Suppressor macrophage treated with lipopolysaccharide for 4 hours (primary cell): ENCODE results near the gene UGT1A3.

Source experiments
- DNase-seq: peaks from one replicate; pipeline ENCODE4 v3.0.0-alpha.2; 2020

UGT1A3 gene

DNA sequence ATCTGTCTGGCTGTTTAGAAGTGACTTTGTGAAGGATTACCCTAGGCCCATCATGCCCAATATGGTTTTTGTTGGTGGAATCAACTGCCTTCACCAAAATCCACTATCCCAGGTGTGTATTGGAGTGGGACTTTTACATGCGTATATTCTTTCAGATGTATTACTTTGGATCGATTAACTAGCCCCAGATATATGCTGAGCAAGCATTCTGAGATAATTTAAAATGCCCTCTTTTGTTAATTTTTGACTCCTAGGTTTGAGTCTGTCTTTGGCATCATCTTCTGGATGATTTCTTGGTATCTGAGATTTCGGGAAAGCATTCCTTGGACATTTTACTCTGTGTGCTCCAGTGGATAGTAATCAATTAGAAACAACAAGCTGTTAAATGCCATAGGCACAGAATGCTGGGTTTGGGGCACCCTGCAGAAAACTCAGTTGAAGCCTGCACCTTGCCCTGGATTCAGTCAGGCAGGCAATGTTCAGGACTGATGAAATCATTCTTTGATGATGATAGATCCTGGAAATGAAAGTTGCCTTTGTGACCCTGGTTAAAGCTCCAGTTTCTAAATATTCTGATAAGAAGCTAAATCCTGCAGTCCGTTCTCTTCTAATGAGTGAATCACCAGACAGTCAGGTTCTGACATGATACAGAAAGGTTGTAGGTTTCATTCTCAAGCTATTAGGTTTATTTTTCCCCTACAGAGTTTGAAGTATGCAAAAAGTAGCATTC, 32.4 kb downstream of the UGT1A3 start:
- no peak for DNase-seq

DNA sequence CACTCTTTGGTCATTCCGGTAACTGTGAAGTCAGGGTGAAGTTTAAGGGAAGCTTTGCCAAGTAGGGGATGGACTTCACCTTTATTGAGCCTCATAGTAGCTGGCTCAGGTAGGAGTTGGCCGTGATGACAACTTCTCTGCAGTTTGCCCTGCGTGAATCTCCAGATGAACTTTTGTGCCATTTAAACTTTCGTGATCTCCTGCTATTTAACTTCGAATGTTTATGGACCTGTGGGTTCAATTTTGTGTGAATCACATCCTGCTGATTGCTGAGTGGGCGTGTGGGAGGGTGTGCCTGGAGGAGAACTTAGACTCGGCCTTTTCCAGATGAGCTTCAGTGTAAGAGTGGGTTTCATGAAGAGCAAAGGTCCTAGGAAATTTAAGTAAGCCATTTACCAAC, 35.4 kb downstream of the UGT1A3 start:
- DNase-seq, result peak; percentile 1

DNA sequence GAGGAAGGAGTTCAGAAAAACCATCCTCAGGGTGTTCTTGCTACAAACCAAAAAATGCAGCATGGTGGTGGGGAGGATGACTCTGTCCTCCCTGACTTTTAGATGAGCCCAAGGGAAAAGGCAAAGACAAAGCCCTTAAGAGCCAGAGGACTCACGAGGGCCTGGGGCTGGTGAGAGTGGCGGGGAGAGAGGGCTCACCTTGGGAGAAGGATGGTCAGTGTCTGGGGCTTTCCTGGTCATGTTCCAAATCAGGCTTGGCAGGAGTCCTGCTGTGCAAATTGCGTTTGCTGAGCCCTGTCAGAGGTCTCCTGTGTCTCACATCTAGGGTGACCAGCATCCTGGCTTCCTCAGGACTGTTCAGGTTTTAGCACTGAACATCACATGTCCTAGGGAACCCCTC, 35.9 kb downstream of the UGT1A3 start:
- no peak for DNase-seq

DNA sequence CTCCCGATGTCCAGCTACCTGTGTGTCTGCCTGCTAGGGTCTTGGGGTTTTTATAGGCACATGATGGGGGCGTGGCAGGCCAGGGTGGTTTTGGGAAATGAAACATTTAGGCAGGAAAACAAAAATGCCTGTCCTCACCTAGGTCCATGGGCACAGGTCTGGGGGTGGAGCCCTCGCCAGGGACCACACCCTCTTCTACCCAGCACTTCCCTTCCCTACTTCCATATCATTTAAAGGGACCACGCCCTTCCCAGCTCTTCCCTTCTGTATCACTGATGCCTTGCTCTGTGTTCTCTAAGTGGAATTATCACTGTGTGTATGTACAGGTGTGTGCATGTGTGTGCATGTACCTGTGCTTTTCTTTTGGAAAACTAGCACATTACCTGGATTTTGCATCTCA, 37.6 kb downstream of the UGT1A3 start:
- no peak for DNase-seq

DNA sequence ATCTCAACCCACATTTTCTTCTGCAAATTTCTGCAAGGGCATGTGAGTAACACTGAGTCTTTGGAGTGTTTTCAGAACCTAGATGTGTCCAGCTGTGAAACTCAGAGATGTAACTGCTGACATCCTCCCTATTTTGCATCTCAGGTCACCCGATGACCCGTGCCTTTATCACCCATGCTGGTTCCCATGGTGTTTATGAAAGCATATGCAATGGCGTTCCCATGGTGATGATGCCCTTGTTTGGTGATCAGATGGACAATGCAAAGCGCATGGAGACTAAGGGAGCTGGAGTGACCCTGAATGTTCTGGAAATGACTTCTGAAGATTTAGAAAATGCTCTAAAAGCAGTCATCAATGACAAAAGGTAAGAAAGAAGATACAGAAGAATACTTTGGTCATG, 39.2 kb downstream of the UGT1A3 start:
- DNase-seq, result no peak

DNA sequence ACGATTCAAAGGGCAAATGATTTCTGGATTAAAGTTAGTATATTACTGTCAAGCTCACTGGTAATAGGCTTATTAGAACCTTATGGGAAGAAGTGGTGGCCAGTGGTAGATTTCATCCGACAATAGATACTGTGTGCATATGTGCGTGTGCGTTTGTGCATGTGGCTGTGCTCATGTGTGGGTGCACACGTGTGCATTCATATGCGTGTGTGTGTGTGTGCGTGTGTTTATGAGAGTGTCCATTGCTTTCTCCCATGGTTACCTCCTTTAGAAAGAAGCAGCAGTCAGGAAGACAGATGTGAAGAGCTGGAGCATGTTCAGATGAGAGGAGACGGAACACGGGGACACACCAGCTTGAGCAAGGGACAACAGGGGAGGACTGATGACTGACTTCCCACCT, 40.4 kb downstream of the UGT1A3 start:
- DNase-seq, result no peak

DNA sequence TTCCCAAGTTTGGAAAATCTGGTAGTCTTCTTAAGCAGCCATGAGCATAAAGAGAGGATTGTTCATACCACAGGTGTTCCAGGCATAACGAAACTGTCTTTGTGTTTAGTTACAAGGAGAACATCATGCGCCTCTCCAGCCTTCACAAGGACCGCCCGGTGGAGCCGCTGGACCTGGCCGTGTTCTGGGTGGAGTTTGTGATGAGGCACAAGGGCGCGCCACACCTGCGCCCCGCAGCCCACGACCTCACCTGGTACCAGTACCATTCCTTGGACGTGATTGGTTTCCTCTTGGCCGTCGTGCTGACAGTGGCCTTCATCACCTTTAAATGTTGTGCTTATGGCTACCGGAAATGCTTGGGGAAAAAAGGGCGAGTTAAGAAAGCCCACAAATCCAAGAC, 43.3 kb downstream of the UGT1A3 start:
- DNase-seq, result no peak

DNA sequence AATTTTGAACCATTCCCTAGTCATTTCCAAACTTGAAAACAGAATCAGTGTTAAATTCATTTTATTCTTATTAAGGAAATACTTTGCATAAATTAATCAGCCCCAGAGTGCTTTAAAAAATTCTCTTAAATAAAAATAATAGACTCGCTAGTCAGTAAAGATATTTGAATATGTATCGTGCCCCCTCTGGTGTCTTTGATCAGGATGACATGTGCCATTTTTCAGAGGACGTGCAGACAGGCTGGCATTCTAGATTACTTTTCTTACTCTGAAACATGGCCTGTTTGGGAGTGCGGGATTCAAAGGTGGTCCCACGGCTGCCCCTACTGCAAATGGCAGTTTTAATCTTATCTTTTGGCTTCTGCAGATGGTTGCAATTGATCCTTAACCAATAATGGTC, 43.7 kb downstream of the UGT1A3 start:
- DNase-seq, result no peak

DNA sequence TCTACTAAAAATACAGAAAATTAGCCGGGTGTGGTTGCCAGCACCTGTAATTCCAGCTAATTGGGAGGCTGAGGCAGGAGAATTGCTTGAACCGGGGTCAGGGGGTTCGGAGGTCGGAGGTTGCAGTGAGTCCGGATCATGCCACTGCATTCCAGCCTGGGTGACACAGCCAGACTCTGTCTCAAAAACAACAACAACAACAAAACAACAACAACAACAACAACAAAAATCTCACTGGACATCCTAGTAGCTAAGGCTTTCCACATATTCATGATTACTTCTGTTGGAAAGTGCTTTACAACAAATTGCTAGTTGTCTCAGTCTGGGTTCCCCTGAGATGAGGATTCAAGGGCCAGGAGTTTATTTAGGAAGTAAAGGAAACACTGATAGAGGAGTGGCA, 45.0 kb downstream of the UGT1A3 start:
- no peak for DNase-seq

DNA sequence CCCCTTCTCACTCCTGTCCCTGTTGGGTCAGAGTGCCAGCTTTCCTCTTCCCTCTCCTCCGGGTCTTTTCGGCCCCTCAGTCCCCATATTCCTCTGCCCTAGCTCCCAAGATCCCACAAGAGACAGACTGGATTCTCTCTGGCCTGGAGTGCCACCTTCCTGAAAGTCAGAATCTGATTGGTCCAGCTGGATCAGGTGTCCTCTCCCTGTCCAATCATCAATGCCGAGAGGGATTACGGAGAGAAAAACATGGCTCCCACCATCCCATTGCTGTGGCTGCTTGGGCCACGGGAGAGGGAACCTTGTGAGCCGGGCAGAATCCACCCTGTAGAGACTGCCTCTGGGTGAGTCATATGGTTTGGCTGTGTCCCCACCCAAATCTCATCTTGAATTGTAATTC, 46.6 kb downstream of the UGT1A3 start:
- DNase-seq, result no peak

DNA sequence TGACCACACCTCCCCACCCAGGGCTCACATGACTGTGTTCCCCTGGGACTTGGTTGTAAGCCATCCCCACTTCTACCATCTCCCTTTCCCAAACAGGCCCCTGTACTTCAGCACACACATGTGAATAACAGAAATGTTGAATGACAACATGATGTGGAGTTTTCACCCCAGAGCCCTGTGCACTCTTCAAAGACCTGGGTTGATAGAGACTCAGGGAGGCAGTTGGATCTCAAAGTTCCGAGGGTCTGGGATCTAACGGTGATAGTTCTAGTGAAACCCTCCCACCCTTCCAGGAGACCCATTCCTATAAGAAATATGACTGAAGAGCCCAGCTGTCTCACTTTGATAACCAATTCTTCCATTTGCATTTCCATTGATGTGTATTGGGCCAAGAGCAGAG, 49.2 kb downstream of the UGT1A3 start, which contains the start of gene MROH2A:
TSS of gene MROH2A (plus strand) at position 301 of the 400 bp plus-strand sequence. CDS start 1,029 bp downstream, outside the sequence.
- no peak for DNase-seq

DNA sequence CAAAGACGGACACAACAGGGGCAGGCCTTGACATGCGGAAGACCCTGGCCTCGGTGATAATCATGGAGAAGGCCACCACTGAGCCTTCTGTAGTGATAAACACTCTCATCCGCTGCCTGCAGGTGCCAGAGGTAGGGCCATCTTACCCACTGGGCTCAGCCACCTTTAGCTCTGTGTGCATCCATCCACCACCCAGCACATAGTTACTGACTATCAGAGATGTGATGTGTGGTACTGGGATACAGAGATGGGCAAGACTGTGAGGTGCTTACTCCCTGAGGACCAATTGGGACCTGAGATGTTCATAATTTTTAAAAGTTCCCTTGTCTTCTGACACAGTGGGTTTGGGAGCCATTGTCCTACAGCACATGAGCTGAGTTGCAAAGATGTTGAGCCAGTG, 50.9 kb downstream of the UGT1A3 start:
- DNase-seq, result no peak

DNA sequence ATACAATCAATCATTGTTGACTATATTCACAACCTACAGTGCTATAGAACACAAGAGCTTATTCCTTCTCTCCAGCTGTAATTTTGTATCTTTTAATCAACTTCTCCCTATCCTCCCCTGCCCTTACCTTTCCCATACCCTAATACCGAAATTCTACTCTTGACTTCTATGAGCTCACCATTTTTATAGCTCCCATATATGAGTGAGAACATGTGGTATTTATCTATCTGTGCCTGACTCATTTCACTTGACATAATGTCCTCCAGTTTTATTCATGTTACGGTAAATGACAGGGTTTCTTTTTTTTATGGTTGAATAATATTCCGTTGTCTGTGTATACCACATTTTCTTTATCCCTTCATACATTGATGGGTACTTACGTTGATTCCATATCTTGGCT, 51.9 kb downstream of the UGT1A3 start:
- no peak for DNase-seq

DNA sequence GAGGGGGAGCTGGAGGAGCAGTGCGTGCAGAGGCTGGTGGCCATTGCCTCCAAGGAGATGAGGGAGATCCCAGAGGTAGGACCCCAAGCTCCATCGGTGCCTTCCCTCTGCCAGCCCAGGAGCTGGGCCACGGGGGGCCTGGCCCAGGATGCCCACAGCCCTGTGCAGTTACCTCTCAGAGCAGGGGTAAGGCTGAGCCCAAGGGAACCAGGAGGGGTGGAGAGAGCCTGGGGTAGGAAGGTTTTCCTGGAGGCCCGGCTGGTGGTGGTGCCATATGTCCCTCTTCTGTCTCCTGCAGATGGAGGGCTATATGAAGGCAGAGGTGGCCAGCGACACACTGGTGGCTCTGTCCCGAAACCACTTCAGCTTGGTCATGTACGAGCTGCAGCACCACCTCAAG, 60.7 kb downstream of the UGT1A3 start:
- no peak for DNase-seq

DNA sequence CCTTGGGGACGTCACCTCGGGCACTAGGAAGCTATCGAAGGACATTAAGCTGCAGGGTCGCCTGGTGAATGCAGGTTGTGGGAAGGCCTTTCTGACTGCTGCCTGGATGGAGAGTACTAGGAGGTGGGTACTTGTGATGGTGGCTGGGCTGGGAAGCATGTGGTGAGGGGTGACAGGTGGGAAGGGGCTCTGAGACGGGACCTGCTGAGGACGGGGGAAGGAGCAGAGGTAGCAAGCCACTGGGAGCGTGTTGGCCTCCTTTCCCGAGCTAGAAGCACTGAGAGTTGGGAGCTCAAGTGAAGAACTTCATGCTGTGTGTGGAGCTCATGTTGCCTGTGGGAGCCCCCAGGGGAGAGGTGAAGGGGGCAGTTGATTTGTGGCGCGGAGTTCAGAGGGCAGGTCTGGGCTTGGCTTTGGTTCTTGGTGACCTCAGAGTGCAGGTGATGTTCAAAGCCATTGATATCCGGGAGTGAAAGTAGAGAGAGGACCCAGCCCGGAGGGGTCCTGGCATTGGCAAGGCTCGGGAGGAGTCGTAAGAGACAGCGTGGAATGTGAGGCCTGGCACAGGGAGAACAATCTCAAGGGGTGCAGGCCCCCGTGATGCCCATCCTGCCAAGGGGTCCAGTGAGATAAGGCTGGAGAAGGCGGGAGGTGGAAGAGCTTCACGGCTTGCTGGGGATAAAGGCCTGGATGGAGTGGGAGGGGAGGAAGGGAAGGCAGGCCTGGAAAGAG, 62.5 kb downstream of the UGT1A3 start:
- DNase-seq, result no peak

DNA sequence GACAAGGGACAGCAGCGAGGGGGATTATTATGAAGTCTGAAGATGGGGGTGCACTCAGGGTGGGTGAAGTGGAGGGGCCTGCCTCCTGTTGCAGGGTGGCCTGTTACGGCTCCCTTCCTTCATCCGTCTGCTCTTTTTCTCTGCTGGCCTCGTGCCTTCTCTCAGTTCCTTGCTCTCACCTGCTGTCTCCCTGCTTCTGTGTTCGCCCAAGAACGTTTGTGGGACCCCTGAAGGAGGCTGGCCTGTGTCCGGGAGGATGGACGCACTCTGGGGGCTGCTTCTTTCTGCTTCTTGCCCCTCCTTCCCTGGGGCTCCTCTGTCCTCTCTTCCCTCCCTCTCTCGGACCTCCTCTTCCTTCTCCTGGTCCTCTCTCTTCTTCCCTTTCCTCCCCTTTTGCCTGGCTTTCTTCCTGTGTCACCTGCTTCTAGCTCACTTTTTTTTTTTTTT, 63.1 kb downstream of the UGT1A3 start:
- DNase-seq, result no peak

DNA sequence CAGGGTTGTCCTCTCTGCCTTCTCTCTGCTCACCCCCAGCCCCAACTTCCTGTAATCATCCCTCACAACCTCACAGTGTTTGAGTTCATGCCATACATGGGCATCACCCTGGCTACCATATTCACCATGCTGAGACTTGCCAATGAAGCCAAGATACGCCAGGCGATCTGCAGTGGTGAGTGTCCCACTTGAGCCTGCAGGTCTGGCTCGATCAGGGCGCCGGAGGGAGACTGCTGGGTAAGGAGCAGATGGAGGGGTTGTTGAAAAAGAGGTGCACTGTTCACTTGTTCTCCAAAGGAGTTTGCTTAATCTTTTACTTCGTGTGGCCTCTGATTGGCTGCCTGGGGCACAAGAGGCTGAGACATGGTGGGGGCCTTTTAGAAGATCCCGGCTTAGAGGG, 63.9 kb downstream of the UGT1A3 start:
- no peak for DNase-seq

DNA sequence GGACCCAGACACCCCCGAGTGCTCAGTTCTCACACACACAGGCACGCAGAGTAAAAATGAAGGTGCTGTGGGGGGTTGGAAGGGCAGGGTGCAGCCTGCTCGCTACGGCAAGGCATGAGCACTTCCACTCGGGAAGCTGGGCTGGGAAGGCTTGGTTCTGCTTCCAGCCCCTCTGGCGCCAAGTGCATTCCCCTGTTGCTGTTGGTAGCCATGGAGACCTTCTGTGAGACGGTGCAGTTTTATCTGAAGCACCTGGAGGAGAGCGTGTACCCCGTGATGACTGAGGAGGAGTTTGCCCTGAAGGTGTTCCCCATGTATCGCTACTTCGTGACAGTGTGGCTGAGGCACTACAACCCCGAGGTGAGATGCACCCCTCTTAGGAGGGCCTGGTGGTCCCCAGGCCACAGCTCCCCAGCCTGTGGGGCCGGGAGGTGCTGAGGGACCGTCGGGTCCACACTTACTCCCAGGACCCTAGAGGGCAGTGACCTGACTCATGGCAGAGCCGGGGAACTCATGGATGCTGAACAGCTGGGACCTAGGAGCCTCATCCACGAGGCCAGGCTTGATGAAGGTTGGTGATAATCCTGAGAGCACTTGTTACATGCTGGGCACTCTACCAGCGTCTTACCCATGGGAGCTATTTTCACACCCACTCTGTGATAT, 64.8 kb downstream of the UGT1A3 start:
- DNase-seq, result no peak

DNA sequence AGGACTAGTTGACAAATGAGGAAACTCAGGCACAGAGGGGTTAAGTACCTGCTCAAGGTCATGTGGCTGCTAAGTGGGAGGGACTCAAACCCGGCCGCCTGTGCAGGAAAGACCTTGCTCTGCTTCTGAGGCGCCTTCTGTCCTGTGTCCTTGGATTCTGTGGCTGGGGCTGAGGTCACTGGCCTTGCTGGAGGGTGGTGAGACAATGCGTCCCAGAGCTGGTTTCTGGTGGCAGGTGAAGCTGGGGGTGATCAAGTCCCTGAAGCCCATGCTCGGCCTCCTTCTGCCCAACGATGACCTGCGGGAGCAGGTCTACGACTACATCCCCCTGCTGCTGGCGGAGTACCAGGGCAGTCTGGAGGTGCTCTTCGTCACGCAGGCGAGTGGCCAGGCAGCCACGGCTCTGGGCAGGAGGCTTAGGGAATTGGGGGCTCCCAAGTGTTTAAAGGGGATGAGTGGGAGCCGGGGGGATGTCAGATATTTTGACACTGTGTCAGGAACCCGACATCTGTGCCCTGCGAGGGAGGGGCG, 65.4 kb downstream of the UGT1A3 start:
- no peak for DNase-seq

DNA sequence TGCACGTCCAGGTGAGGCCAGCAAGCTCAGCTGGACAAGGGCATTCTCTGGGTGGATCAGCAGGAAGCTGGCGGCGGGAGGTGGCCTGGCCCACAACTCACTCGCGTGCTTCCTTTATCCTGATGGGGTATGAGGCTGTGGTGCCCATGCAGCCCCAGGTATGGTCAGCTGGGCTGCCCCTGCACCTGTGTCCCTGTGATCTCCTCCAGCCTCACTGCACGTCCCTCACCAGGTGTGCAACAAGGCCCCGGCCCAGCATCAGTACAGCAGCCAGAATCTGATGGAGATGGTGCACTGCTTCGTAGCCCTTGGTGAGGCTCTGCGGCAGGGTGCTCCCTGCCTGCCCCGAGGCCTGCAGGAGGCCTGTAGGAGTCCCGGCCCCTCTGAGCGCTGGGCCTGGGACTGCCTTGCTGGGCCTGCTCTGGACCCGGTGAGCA, 66.9 kb downstream of the UGT1A3 start:
- DNase-seq, result no peak

DNA sequence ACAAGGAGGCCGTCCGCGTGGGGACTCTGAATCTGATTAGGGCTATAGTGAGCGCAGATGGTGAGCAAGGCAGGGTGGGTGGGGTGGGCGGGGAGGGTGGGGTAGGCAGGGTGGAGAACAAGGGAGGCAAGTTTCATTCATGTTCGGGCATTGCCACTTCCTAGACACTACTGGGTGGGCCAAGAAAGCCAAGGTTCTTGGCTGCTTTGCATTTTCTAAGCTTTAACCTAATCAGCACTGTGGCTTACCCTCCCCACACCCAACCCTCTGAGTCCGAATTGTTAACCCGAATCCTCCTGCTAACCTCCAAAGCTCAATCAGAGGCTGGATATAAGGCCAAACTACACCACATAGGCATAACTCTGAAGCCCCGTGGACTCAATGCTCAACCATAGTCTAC, 67.4 kb downstream of the UGT1A3 start:
- DNase-seq, result no peak

DNA sequence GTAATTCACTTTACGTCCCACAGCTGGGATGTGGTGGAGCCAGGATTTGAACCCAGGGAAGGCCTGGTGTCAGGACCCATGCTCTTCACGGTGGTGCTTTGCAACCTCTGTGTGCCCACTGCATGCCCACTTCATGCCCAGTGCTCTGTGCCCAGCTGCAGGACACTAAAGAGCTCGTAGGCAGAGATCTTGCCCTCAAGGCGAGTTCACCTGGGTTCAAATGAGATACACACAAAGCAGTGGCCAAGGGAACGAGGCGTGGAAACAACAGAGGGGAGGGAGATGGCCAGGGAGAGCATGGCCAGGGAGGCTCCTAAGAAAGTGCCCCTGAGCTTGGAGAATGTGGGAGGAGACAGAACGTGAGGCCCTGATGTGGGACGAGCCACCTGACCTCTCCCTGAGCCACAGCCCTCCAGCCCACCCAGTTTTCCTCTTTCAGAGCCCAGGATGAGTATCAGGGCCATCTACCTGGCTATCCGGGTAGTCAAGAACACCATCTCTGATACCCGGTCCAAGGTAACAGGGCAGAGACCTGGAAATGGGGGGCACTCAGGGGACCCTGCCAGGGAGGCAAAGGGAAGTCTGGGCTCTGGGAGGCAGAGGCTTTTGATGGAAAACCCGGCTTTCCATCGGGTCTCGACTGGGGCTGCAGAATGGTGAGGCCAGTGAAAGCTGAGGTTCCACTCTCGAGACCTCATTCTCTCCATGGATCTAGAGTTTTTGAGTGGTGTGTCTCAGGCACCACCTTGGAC, 69.7 kb downstream of the UGT1A3 start:
- no peak for DNase-seq

DNA sequence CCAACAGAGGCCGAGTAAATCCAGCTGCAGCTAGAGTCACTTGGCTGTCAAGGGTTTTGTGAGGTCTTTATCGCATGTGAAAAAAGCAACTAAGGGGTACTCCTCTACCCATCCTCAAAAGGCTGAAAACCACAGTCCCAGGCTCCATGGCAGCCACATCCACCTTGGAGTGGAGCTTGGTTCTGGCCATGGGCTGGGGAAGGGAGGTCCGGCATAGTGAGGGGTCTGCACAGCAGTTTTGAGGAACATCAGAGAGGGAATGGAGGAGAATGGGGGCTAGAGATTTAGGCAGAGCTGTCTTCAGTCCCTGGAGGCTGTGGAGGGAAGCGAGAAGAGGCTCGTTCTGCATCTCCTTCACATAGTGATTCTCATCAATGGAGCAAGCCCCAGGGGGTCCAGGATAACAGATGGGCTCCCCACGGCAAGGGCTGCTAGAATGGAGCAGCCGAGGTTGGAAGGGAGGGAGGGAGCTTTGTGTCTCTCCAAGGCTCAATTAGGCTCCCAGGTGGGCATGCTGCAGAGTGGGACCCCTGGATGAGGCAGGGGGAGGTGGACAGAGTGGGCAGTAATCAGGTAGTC, 70.3 kb downstream of the UGT1A3 start:
- DNase-seq, result no peak
